PC-9 (cell line): ENCODE results near the gene MESP2. TPM values are rescaled to one million over a fixed set of nuclear protein-coding genes. Genes with fewer than 3 reads are reported as not detected.

Experiments used
- BruUV-seq: library from RNA; stranded (reverse); fragments of 400-500 nt; replicated peaks from 2 replicates; lab custom pipeline; 2021; lab: Mats Ljungman, UMichigan
- CTCF ChIA-PET: fragments of 300-600 bp; sonication (Branson Sonifier 250); formaldehyde crosslinking; loops from one replicate; lab custom pipeline; 2022; ENCODE audit warnings: antibody characterized with exemption; lab: Charles Lee
- POLR2A ChIA-PET: fragments of 300-600 bp; sonication (Branson Sonifier 250); formaldehyde crosslinking; loops from one replicate; lab custom pipeline; 2022; ENCODE audit warnings: antibody characterized with exemption; ENCODE audit not compliant: unreplicated experiment; lab: Charles Lee
- DNase-seq, 2 experiments: peaks; one replicate each; pipeline versions ENCODE4 v3.0.0 to v3.0.0-alpha.2; 2015 to 2022; ENCODE audit warnings: mixed read lengths in 1 of 2
- H2AFZ ChIP-seq: fragments of 200-600 bp; sonication (generic); 2 replicates; pipeline ENCODE4 v1.8.1; 2017; ENCODE audit warnings: antibody characterized with exemption
- H3F3A ChIP-seq: fragments of 200-600 bp; sonication (generic); 2 replicates; pipeline ENCODE4 v1.8.1; 2017; ENCODE audit warnings: antibody characterized with exemption, mild to moderate bottlenecking, low read depth; ENCODE audit not compliant: insufficient read depth
- H3K27ac ChIP-seq: fragments of 200-600 bp; sonication (generic); 2 replicates; pipeline ENCODE4 v1.6.1; 2016; ENCODE audit warnings: mixed run types
- H3K27me3 ChIP-seq: fragments of 200-600 bp; sonication (generic); 2 replicates; pipeline ENCODE4 v1.6.1; 2016; ENCODE audit warnings: low read depth, mixed run types; ENCODE audit not compliant: insufficient read depth
- H3K36me3 ChIP-seq: fragments of 200-600 bp; sonication (generic); 2 replicates; pipeline ENCODE4 v1.6.1; 2016; ENCODE audit warnings: low read depth, mixed run types
- H3K4me1 ChIP-seq: fragments of 200-600 bp; sonication (generic); replicated peaks from 2 replicates; pipeline ENCODE4 v1.6.1; 2016; ENCODE audit warnings: mixed run types; ENCODE audit not compliant: insufficient read depth
- H3K4me2 ChIP-seq: fragments of 200-600 bp; sonication (generic); 2 replicates; pipeline ENCODE4 v1.6.1; 2017; ENCODE audit warnings: mixed run types
- H3K4me3 ChIP-seq: fragments of 200-600 bp; sonication (generic); 2 replicates; pipeline ENCODE4 v1.6.1; 2016; ENCODE audit warnings: mixed run types
- H3K79me2 ChIP-seq: fragments of 200-600 bp; sonication (generic); 2 replicates; pipeline ENCODE4 v1.6.1; 2017; ENCODE audit warnings: low read depth, mixed run types
- H3K9me2 ChIP-seq: fragments of 200-600 bp; sonication (generic); 2 replicates; pipeline ENCODE4 v1.8.1; 2017; ENCODE audit warnings: mild to moderate bottlenecking; ENCODE audit not compliant: insufficient read depth
- H3K9me3 ChIP-seq: fragments of 200-600 bp; sonication (generic); 2 replicates; pipeline ENCODE4 v1.8.1; 2016; ENCODE audit warnings: low read depth; ENCODE audit not compliant: insufficient read depth
- H4K20me1 ChIP-seq: fragments of 200-600 bp; sonication (generic); 2 replicates; pipeline ENCODE4 v1.8.1; 2017; ENCODE audit not compliant: insufficient read depth
- CTCF ChIP-seq: fragments of 200-600 bp; sonication (generic); conservative IDR thresholded peaks from 2 replicates; pipeline ENCODE4 v1.6.1; 2017; ENCODE audit warnings: mixed run types, antibody characterized with exemption, mild to moderate bottlenecking, moderate library complexity
- EZH2 ChIP-seq: fragments of 200-600 bp; sonication (generic); IDR thresholded peaks from 2 replicates; pipeline ENCODE4 v1.8.0; 2017; ENCODE audit warnings: antibody characterized with exemption, low read depth
- intact Hi-C: fragments of 100-400 bp; cut with micrococcal nuclease; formaldehyde crosslinking; loops from one replicate; pipeline ENCODE4 v1.10.0; 2022; ENCODE audit not compliant: unreplicated experiment
- total RNA-seq: library from RNA; stranded (reverse); gene quantifications from 2 replicates; pipeline ENCODE4 v1.2.3, GENCODE V29; 2021

MESP2 gene
- total RNA-seq, 1 experiment from 2014 or later, result 1.3 TPM

DNA sequence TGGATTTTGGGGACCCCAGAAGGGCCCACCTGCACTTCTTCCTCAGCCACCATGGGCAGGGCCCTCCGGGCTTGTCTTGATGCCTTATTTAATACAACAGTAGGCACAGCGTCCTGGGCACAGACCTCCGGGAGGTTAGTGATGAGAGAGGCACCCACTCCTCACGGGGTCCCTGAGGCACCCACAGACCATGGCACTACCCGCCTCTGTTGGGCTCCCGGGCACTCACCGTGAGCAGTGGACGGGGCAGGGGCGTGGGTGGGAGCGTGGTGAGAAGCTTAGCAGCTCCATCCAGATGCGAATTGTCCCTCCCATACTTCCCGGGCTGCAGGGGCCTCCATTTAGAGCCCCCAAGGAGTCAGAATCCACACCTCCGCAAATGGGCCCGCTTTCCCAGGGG, 317 bp upstream of the MESP2 start:
- Histone ChIP-seq H3K36me3 (no peaks in the 10 kb centered on the region), H3K27ac (no peak overlapping the region), H3K9me3 (no peaks in the 10 kb centered on the region), H3K4me3 (no peak overlapping the region), H3K9me2 (no peaks in the 10 kb centered on the region), H3K27me3 (no peaks in the 10 kb centered on the region), H2AFZ (no peak overlapping the region), H3K79me2 (no peaks in the 10 kb centered on the region), H3F3A (peaks cover 29% of the 10 kb centered on the region), H3K4me1 (peaks cover 33% of the 10 kb centered on the region), H3K4me2 (no peak overlapping the region; the same call in 1 of the 2 replicates), H4K20me1 (no peaks in the 10 kb centered on the region)
- CTCF ChIA-PET, result interaction anchor here (0.6 kb wide), 1 partner anchor 98 kb away, joined by 3 read pairs; no protein-coding TSS in a partner anchor
- no peak for DNase-seq
- no TSS peak for BruUV-seq
- POLR2A ChIA-PET, result no interaction called here
- no peak for TF ChIP-seq EZH2
- TF ChIP-seq CTCF, result no peak
- intact Hi-C loops, result no loop called here

DNA sequence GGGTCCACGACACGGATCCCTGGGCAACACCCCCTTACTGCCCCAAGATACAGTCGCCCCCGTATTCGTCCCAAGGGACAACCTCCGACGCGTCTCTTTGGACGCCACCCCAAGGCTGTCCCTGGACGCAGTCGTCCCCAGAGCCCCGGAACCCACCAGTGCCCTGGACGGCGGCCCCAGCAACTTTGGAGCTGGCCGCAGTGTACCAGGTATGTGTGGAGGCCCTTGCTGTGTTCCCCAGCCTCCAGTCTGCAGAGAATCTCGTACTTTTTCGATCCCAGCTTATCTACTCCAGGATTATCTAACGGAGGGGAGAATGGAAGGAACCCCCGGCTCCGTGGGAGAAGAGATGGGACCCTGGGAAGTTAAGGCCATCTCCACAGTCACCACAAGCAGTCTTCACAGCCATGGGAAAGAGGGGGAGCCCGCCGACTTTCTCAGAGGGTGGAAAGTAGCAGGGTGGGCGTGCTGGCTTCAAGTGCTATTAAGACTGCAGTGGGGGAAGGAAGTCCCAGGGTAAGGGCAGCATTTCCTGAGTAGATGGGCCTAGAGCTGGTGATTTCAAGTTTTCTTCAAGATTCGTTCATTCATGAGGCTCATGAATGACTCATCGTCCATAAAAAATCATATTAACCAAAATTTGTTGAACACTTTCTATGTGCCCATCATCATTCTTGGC, 1.1 kb downstream of the MESP2 start:
- TF ChIP-seq EZH2 (no peak), CTCF (no peak)
- H3K27me3 ChIP-seq, result no peaks in the 10 kb centered on the region
- no peaks in the 10 kb centered on the region for H3K79me2 ChIP-seq
- H2AFZ ChIP-seq, result no peak overlapping the region
- intact Hi-C loops, result no loop called here
- H3K4me1 ChIP-seq, result peaks cover 38% of the 10 kb centered on the region
- H3K4me2 ChIP-seq, result no peak overlapping the region
- no peaks in the 10 kb centered on the region for H4K20me1 ChIP-seq
- peaks cover 36% of the 10 kb centered on the region for H3F3A ChIP-seq
- POLR2A ChIA-PET, result no interaction called here
- no peaks in the 10 kb centered on the region for H3K36me3 ChIP-seq
- BruUV-seq, result no TSS peak
- CTCF ChIA-PET, result interaction anchor here (1.1 kb wide), 1 partner anchor 99 kb away, joined by 3 read pairs; no protein-coding TSS in a partner anchor
- no peaks in the 10 kb centered on the region for H3K9me3 ChIP-seq
- no peaks in the 10 kb centered on the region for H3K9me2 ChIP-seq
- H3K27ac ChIP-seq, result no peak overlapping the region
- no peak for DNase-seq
- H3K4me3 ChIP-seq, result no peak overlapping the region

- Histone ChIP-seq H3K27me3 (no peaks in the 10 kb centered on the region), H4K20me1 (no peaks in the 10 kb centered on the region), H3F3A (peaks cover 37% of the 10 kb centered on the region), H3K9me2 (no peaks in the 10 kb centered on the region), H2AFZ (no peak overlapping the region), H3K36me3 (no peaks in the 10 kb centered on the region), H3K27ac (no peak overlapping the region), H3K4me2 (no peak overlapping the region), H3K79me2 (no peaks in the 10 kb centered on the region), H3K4me3 (no peak overlapping the region), H3K9me3 (no peaks in the 10 kb centered on the region), H3K4me1 (peaks cover 41% of the 10 kb centered on the region)
- no peak for TF ChIP-seq CTCF
- no peak for TF ChIP-seq EZH2
- ChIA-PET POLR2A (no interaction called here), CTCF (interaction anchor here (1.1 kb wide), 1 partner anchor 99 kb away, joined by 3 read pairs; no protein-coding TSS in a partner anchor)
- DNase-seq, result no peak
- BruUV-seq, result no TSS peak
- intact Hi-C loops, result no loop called here
Measured at GRCh38 chr15:89777782-89778380, 1.7 kb downstream of the MESP2 start.
